GM12864 (cell line): ENCODE measurements around the gene ARL13B.
"Not testable (repeated sequence)": the region's sequence is repeated elsewhere in the genome, so short reads cannot be mapped to it uniquely, and the experiment has no call there.

Experiments used
- DNase-seq: peaks from one replicate; pipeline ENCODE4 v3.0.0-alpha.2; 2011; ENCODE audit warnings: low read depth
- H3K4me3 ChIP-seq: 2 replicates; pipeline ENCODE4 v1.5.1; 2011; ENCODE audit warnings: mild to moderate bottlenecking, low read depth, low read length, control low read depth
- CTCF ChIP-seq: IDR thresholded peaks from 2 replicates; pipeline ENCODE4 v1.5.1; 2011; ENCODE audit warnings: low read depth, mild to moderate bottlenecking, moderate library complexity, low read length, control low read depth, inconsistent platforms; ENCODE audit errors: missing control alignments

ARL13B gene

DNA sequence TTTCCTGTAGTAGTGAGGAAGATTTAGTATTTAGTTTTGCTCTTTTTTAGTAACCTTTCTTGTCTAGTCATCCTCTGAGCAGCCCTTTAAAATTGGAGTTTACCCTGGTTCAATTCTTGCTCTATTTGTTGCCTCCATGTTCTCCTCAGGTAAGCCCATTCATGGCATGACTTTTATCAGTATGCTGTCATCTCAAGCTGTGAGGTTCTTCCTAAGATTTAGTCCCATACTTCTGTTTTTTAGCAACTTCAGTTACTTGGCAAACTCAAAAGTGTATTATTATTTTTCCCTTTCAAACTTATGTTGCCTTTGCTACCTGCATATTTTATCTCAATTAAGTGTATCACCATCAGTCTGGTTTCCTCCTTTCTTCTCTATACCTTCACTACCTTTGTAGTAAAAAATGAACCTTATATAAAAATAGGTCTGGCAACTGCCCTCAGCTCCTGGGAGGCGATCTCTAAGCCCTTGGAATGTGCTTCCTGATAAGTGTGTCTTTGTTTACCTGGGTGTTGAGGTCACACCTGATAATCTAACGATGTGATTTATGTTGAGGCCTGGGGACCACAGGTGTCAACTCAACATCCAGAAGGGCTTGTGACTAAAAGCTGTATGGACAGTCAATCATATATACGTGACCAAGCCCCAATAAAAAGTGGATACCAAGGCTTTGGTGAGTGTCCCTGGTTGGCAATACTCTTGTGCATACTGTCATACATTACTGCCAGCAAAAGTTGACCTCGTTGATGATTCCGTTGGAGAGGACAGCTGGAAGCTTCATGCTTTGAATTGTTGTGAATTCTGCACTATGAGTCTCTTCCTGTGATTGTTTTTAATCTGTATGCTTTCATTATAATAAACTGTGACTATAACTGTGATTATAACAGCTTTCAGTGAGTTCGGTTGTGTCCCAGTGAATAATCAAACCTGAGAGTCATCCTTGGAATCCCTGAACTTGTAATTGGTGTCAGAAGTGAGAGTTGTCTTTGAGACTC, 86.8 kb downstream of the ARL13B start:
- DNase-seq: no peak
- no peak overlapping the region for H3K4me3 ChIP-seq
- no peak for TF ChIP-seq CTCF

DNA sequence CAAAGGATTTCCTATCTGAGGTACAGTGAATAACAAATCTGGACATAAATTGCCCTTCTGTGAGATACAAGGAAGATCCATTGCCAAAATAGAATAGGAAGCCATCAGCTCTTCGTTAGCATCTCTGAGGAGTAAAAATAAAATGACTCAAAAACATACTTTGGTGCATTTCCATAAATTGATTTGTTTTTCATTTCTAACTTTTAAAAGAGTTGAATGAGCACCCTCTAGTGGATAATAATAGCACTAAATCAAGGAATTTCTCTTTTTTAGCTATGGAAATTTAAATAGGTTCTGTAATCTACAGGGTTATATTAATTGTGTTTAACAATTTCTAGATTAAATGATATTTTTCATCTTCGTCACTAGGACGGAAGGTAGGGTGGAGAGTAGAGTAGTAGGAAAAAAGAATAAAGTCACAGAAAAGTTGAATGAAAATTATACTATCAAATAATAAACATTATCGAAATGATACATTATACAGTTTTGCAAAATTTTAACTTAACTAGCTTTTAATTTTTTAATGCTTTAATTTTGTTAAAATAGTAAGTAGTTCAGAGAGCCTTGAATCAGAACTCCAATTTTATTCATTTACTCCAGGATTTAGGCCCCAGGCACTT, 89.3 kb downstream of the ARL13B start:
- no peak for DNase-seq
- peak; percentile 30 for TF ChIP-seq CTCF
- no peak overlapping the region for H3K4me3 ChIP-seq

- no peak for TF ChIP-seq CTCF
- DNase-seq: peak; percentile 45
- H3K4me3 ChIP-seq: no peak overlapping the region; the same call in 1 of the 2 replicates
Measured at GRCh38 chr3:94070341-94070911, 90.5 kb downstream of the ARL13B start.

DNA sequence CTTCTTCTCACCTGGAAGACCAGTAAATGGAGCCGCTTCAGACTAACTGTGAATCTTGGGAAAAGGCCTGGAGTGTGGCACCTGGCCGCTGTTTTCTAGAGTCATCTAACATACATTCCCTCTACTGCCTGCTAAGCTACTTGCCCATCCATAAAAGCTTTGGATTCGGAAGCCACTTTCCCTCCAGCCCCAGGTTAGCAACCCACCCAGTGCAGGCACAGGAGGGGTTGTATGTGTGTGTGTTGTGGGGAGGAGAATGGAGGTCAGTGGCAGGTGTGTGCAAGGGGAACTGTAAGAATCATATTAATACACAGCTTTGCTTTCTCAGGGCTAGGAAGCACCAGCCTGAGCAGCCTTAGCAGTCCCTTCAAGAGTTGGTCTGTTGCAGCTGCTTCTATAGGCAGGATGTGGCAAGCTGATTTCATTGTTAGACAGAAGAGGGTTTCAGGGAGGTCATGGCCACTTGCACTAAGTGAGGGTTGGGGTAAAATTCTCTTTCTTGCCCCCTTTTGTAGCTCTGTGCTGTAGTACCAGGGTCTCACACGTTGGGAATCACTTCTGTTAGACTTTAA, 91.8 kb downstream of the ARL13B start:
- peak; percentile 51 for DNase-seq
- H3K4me3 ChIP-seq: no peak overlapping the region
- no peak for TF ChIP-seq CTCF

DNA sequence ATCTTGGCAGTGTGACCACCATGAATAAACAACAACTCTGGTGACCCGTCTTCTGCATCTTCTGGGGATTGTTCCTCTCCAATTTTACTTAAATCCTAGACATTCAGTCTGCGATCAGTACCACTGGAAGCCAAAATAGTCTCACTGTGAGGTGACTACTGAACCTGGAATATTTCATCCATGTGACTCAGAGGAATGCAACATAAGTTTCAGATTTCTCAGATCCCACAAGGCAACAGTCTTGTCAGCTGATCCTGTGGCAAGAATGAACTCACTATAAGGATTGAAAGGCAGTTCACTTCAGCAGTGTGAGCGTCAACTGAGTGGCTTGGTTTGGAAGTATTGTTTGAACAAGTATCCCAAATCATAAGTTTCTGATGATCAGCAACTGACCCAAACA, 96.1 kb downstream of the ARL13B start:
- DNase-seq: no peak
- TF ChIP-seq CTCF: no peak
- H3K4me3 ChIP-seq: no peak overlapping the region

DNA sequence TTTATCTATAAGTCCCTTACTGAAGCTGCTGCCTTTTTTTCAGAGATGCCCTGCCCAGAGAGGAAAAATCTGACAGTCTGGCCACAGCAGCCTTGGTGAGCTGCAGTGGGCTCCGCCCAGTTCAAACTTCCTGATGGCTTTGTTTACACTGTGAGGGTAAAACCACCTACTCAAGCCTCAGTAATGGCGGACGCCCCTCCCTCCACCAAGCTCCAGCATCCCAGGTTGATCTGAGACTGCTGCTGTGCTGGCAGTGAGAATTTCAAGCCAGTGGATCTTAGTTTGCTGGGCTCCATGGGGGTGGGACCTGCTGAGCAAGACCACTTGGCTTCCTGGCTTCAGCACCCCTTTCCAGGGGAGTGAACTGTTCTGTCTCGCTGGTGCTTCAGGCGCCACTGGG, 100.6 kb downstream of the ARL13B start:
- DNase-seq, H3K4me3 ChIP-seq: not testable (repeated sequence)

DNA sequence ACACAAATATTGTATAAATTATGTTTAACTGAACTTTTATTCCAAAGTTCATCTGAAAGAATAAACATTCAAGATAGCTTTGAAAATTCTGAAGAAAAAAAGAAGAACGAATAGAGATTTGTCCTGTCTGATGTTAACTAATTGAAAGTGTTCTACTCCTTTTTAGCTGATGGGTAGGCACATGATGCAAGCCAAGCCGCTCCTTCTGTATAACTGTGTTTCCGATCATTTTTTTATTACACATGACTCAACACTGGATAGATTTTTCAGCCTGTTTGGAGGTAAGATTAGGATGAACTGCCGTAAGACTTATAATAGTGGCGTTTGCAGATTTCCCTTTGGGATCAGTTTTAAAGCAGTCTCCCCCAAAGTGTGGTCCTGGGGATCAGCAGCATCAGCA, 101.9 kb downstream of the ARL13B start:
- no peak overlapping the region for H3K4me3 ChIP-seq
- no peak for TF ChIP-seq CTCF

More for the DNA sequence above, 101.9 kb downstream of the ARL13B start:
- no peak for DNase-seq
